ENCODE results near the gene TIMM22. TPM values are rescaled to one million over a fixed set of nuclear protein-coding genes. Genes with fewer than 3 reads are reported as not detected.
A peak's percentile ranks its signal among the peaks of the same experiment; 100 is the strongest.
"Not testable (repeated sequence)": the region's sequence is repeated elsewhere in the genome, so short reads cannot be mapped to it uniquely, and the experiment has no call there.

TIMM22 gene
- total RNA-seq: 14.7 and 15.7 TPM in 2 replicates

DNA sequence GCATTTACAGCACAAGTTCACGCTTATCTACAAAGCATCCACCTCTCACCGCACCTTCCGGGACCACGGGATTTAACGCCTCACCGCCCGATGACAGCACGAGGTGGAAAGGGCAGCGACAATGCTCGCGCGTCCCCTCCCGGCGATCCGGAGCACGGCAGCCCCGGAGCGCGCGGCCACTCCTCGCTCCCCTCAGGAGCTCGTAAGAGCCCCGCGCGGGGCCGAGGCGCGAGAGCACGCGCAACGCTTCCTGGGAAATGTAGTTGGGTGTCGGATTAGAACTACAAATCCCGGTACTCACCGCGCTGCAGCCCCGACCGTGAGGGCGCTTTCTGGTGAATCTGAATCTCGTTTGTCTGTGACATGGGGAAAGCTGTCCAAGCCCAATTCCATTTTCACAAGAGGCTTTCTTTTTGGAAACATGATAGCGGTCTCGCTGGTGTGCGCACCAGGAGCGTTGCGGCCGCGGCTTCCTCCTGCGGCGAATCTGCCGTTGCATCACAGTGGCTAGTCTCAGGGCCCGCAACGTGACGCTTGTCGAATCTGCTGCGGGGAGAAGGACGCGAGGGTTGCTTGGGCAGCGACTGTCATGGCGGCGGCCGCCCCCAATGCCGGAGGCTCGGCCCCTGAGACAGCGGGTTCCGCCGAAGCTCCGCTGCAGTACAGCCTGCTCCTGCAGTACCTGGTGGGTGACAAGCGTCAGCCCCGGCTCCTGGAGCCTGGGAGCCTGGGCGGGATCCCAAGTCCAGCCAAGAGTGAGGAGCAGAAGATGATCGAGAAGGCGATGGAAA, at the start of gene TIMM22:
TSS of gene TIMM22 (plus strand) at position 576 of the 791 bp plus-strand sequence. CDS start at position 590, 14 bp downstream.
- intact Hi-C loops (cut with micrococcal nuclease): loop anchor here (1.0 to 5.0 kb wide), 7 partner anchors 15 to 580 kb away; partner anchors contain the start of genes GEMIN4, GLOD4, MRM3 and VPS53
- DNase-seq: peak; percentile 97
- H3K36me3 Mint-ChIP-seq (ENCODE audit: low read depth): peaks cover 32% of the 10 kb centered on the region
- peak within 1 kb of the TSS; percentile 99 for H3K4me3 Mint-ChIP-seq
- no peaks in the 10 kb centered on the region for H3K27me3 Mint-ChIP-seq
- peak within 1 kb of the TSS; percentile 98 for H3K27ac Mint-ChIP-seq
- peaks cover 4% of the 10 kb centered on the region for H3K9me3 Mint-ChIP-seq
- H3K4me1 Mint-ChIP-seq: peaks cover 18% of the 10 kb centered on the region

- H3K27me3 Mint-ChIP-seq: peaks cover 11% of the 10 kb centered on the region
- H3K4me1 Mint-ChIP-seq: no peaks in the 10 kb centered on the region
- no peak overlapping the region for H3K27ac Mint-ChIP-seq
- H3K4me3 Mint-ChIP-seq: no peak overlapping the region
- intact Hi-C loops (cut with micrococcal nuclease): no loop called here
- no peaks in the 10 kb centered on the region for H3K36me3 Mint-ChIP-seq (ENCODE audit: low read depth)
- no peak for DNase-seq
- H3K9me3 Mint-ChIP-seq: no peaks in the 10 kb centered on the region
Observed at GRCh38 chr17:948284-948852, 48.6 kb upstream of the TIMM22 start.

DNA sequence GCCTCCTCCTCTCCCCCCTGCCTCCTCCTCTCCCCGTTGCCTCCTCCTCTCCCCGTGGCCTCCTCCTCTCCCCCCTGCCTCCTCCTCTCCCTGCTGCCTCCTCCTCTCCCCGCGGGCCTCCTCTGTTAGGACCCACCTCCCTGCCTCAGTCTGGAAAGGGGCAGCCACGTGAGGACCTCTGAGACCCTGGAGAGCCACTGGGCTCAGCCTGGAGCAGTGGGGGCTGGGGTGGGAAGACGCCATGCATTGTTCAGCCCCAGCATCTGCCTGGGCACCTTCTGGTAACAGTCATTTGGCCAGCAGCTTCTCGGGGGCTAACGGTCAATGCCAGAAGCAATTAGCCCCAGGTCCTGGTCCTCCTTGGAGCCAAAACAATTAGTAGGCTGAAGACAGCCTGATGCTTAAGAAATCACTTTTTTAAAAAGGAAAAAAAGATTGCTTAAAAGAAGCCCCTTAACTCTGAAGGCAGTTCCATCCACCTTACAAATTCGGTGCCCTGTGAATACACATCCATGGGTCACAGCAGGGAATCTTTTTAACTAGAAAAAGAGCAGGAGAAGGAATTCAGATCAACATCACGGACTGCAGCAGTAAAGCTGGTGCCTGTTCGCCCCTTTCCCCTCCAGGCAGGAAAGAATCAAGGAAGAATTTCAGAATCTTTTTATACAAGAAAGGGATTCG, 47.2 kb upstream of the TIMM22 start:
- no peaks in the 10 kb centered on the region for H3K36me3 Mint-ChIP-seq (ENCODE audit: low read depth)
- peaks cover 11% of the 10 kb centered on the region for H3K27me3 Mint-ChIP-seq
- no peaks in the 10 kb centered on the region for H3K9me3 Mint-ChIP-seq
- intact Hi-C loops (cut with micrococcal nuclease): no loop called here
- H3K4me1 Mint-ChIP-seq: no peaks in the 10 kb centered on the region
- no peak overlapping the region for H3K27ac Mint-ChIP-seq
- DNase-seq: no peak
- H3K4me3 Mint-ChIP-seq: no peak overlapping the region

- no peak for DNase-seq
- Mint-ChIP-seq H3K9me3 (no peaks in the 10 kb centered on the region), H3K27ac (no peak overlapping the region), H3K4me1 (no peaks in the 10 kb centered on the region), H3K4me3 (no peak overlapping the region), H3K36me3 (ENCODE audit: low read depth) (no peaks in the 10 kb centered on the region), H3K27me3 (peaks cover 11% of the 10 kb centered on the region)
- intact Hi-C loops (cut with micrococcal nuclease): no loop called here
Observed at GRCh38 chr17:951325-952132, 45.4 kb upstream of the TIMM22 start.

DNA sequence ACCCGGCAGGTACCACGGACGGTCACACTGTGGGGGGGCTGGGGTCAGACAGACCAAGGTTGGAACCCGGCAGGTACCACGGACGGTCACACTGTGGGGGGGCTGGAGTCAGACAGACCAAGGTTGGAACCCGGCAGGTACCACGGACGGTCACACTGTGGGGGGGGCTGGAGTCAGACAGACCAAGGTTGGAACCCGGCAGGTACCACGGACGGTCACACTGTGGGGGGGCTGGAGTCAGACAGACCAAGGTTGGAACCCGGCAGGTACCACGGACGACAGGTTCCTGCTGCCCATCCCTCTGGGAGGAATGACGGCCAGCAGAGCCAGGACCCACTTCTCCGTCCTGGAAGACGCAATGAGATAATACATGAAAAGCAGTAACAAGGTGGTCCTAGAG, 44.3 kb upstream of the TIMM22 start:
- H3K4me1 Mint-ChIP-seq; H3K4me3 Mint-ChIP-seq; H3K9me3 Mint-ChIP-seq; H3K27ac Mint-ChIP-seq; H3K36me3 Mint-ChIP-seq (ENCODE audit: low read depth); DNase-seq; intact Hi-C loops (cut with micrococcal nuclease): not testable (repeated sequence)
- peaks cover 11% of the 10 kb centered on the region for H3K27me3 Mint-ChIP-seq

DNA sequence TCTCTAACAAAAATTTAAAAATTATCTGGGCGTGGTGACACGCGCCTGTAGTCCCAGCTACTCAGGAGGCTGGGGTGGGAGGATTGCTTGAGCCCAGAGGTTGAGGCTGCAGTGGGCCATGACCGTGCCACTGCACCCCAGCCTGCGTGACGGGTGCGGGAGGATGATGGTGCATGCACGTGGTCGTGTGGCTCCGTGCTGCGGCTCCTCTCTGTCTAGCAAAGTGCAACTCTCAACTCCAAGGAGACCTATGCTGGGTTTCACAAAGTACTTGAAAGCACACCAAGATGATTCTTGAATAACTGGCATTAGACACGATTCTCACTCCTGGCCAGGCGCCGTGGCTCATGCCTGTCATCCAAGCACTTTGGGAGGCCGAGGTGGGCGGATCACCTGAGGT, 43.2 kb upstream of the TIMM22 start:
- no peak overlapping the region for H3K27ac Mint-ChIP-seq

GRCh38 chr17:954431-955164, 42.3 kb upstream of the TIMM22 start:
- intact Hi-C loops (cut with micrococcal nuclease): no loop called here
- no peaks in the 10 kb centered on the region for H3K9me3 Mint-ChIP-seq
- peaks cover 11% of the 10 kb centered on the region for H3K27me3 Mint-ChIP-seq
- H3K4me1 Mint-ChIP-seq: no peaks in the 10 kb centered on the region
- no peak for DNase-seq
- no peaks in the 10 kb centered on the region for H3K36me3 Mint-ChIP-seq (ENCODE audit: low read depth)
- no peak overlapping the region for H3K4me3 Mint-ChIP-seq
- H3K27ac Mint-ChIP-seq: no peak overlapping the region

More for the DNA sequence above, 43.2 kb upstream of the TIMM22 start:
- Mint-ChIP-seq H3K4me1 (no peaks in the 10 kb centered on the region), H3K9me3 (no peaks in the 10 kb centered on the region), H3K27me3 (peaks cover 11% of the 10 kb centered on the region), H3K36me3 (ENCODE audit: low read depth) (no peaks in the 10 kb centered on the region), H3K4me3 (no peak overlapping the region)
- no peak for DNase-seq
- intact Hi-C loops (cut with micrococcal nuclease): no loop called here

- no peaks in the 10 kb centered on the region for H3K4me1 Mint-ChIP-seq
- intact Hi-C loops (cut with micrococcal nuclease): no loop called here
- no peaks in the 10 kb centered on the region for H3K36me3 Mint-ChIP-seq (ENCODE audit: low read depth)
- no peak overlapping the region for H3K27ac Mint-ChIP-seq
- no peak overlapping the region for H3K4me3 Mint-ChIP-seq
- no peak for DNase-seq
- peaks cover 3% of the 10 kb centered on the region for H3K27me3 Mint-ChIP-seq
- H3K9me3 Mint-ChIP-seq: no peaks in the 10 kb centered on the region
Observed at GRCh38 chr17:956905-957304, 40.0 kb upstream of the TIMM22 start.

- no peak overlapping the region for H3K4me3 Mint-ChIP-seq
- H3K27me3 Mint-ChIP-seq: peaks cover 2% of the 10 kb centered on the region
- no peaks in the 10 kb centered on the region for H3K4me1 Mint-ChIP-seq
- H3K9me3 Mint-ChIP-seq: no peaks in the 10 kb centered on the region
- no peak overlapping the region for H3K27ac Mint-ChIP-seq
- intact Hi-C loops (cut with micrococcal nuclease): no loop called here
- no peaks in the 10 kb centered on the region for H3K36me3 Mint-ChIP-seq (ENCODE audit: low read depth)
- DNase-seq: no peak
Observed at GRCh38 chr17:957856-958421, 39.0 kb upstream of the TIMM22 start.

- Mint-ChIP-seq H3K36me3 (ENCODE audit: low read depth) (no peaks in the 10 kb centered on the region), H3K4me1 (no peaks in the 10 kb centered on the region), H3K27ac (no peak overlapping the region), H3K4me3 (no peak overlapping the region), H3K27me3 (peaks cover 2% of the 10 kb centered on the region), H3K9me3 (no peaks in the 10 kb centered on the region)
- no peak for DNase-seq
- intact Hi-C loops (cut with micrococcal nuclease): no loop called here
Observed at GRCh38 chr17:958712-959451, 38.0 kb upstream of the TIMM22 start.

- Mint-ChIP-seq H3K36me3 (ENCODE audit: low read depth) (no peaks in the 10 kb centered on the region), H3K27ac (no peak overlapping the region), H3K27me3 (peaks cover 14% of the 10 kb centered on the region), H3K4me3 (no peak overlapping the region), H3K4me1 (no peaks in the 10 kb centered on the region), H3K9me3 (no peaks in the 10 kb centered on the region)
- no peak for DNase-seq
- intact Hi-C loops (cut with micrococcal nuclease): no loop called here
Observed at GRCh38 chr17:962166-962565, 34.8 kb upstream of the TIMM22 start.

GRCh38 chr17:962670-963069, 34.3 kb upstream of the TIMM22 start:
- Mint-ChIP-seq H3K4me3 (no peak overlapping the region), H3K36me3 (ENCODE audit: low read depth) (no peaks in the 10 kb centered on the region), H3K9me3 (no peaks in the 10 kb centered on the region), H3K27me3 (peaks cover 14% of the 10 kb centered on the region), H3K27ac (no peak overlapping the region), H3K4me1 (no peaks in the 10 kb centered on the region)
- DNase-seq: no peak
- intact Hi-C loops (cut with micrococcal nuclease): no loop called here

All from activated CD4-positive, alpha-beta T cell treated with anti-CD3 and anti-CD28 coated beads, Interleukin-2, amount 10 ng/mL, durations not matched to agents 24 days and 14 days (primary cell).